Gastrocnemius medialis (tissue), 4 donors: ENCODE measurements around the gene INCENP.

Experiments used
- POLR2A ChIP-seq, 2 donors: fragments of 450-650 bp; IDR thresholded peaks; one replicate each; pipeline ENCODE4 v1.6.1; 2017; ENCODE audit warnings: antibody characterized with exemption in 2 of 2, mild to moderate bottlenecking in 2 of 2, moderate library complexity in 2 of 2
- TF ChIP-seq, protein P1 (sequence below), 5 experiments: fragments of 450-650 bp in 3 of 5; fragments of 200-600 bp in 2 of 5; sonication (generic) in 2 of 5; IDR thresholded peaks in 4 of 5; conservative IDR thresholded peaks in 1 of 5; 1 replicate in 4 of 5; 2 replicates in 1 of 5; pipeline ENCODE4 v1.5.1; 2016 to 2019; ENCODE audit warnings: antibody characterized with exemption in 5 of 5, mild to moderate bottlenecking in 3 of 5, moderate library complexity in 3 of 5

DNA sequence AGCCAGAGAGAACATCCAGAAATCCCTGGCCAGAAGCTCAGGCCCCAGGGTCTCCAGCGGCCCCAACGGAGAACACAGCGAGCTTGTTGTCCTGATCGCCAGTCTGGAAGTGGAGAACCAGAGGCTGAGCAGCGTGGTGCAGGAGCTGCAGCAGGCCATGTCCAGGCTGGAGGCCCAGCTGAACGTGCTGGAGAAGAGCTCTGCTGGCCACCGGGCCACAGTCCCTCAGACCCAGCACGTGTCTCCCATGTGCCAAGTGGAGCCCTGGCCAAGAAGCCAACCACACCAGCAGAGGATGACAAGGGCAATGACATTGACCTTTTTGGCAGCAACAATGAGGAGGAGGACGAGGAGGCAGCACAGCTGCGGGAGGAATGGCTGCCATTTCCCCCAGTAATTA lies 45.6 kb downstream of the INCENP start:
- TF ChIP-seq, protein P1, sequence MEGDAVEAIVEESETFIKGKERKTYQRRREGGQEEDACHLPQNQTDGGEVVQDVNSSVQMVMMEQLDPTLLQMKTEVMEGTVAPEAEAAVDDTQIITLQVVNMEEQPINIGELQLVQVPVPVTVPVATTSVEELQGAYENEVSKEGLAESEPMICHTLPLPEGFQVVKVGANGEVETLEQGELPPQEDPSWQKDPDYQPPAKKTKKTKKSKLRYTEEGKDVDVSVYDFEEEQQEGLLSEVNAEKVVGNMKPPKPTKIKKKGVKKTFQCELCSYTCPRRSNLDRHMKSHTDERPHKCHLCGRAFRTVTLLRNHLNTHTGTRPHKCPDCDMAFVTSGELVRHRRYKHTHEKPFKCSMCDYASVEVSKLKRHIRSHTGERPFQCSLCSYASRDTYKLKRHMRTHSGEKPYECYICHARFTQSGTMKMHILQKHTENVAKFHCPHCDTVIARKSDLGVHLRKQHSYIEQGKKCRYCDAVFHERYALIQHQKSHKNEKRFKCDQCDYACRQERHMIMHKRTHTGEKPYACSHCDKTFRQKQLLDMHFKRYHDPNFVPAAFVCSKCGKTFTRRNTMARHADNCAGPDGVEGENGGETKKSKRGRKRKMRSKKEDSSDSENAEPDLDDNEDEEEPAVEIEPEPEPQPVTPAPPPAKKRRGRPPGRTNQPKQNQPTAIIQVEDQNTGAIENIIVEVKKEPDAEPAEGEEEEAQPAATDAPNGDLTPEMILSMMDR (IDR thresholded peaks at IDR 0.05 in 4 of 5, conservative IDR thresholded peaks at IDR 0.05 in 1 of 5): no peak
- TF ChIP-seq POLR2A (IDR thresholded peaks at IDR 0.05): no peak
